Adrenal gland (tissue), 12 donors: ENCODE measurements around the gene AGT. TPM values are rescaled to one million over a fixed set of nuclear protein-coding genes. Genes with fewer than 3 reads are reported as not detected.
"Not testable (repeated sequence)": the region's sequence is repeated elsewhere in the genome, so short reads cannot be mapped to it uniquely, and the experiment has no call there.

ENCODE experiments used
- DNase-seq, 7 donors: peaks; one replicate each; pipeline ENCODE4 v3.0.0-alpha.2; 2019 to 2020
- H3K27ac ChIP-seq, 5 donors: fragments of 200-600 bp; sonication (generic) in 4 of 5; 1 replicate in 3 of 5; 2 replicates in 2 of 5; pipeline versions ENCODE4 v1.5.1 to v1.8.0; 2016 to 2020; ENCODE audit warnings: mild to moderate bottlenecking in 1 of 5
- H3K27me3 ChIP-seq: fragments of 200-600 bp; 2 replicates; pipeline ENCODE4 v1.8.0; 2021
- H3K36me3 ChIP-seq, 2 donors: fragments of 200-600 bp; replicated peaks in 1 of 2; 1 replicate in 1 of 2; 2 replicates in 1 of 2; pipeline versions ENCODE4 v1.5.1 to v1.8.0; 2018 to 2022
- H3K4me1 ChIP-seq, 2 donors: fragments of 200-600 bp; replicated peaks in 1 of 2; 1 replicate in 1 of 2; 2 replicates in 1 of 2; pipeline versions ENCODE4 v1.5.1 to v1.8.0; 2018 to 2021
- H3K4me3 ChIP-seq, 4 donors: fragments of 200-600 bp; sonication (generic) in 3 of 4; one replicate each; pipeline ENCODE4 v1.5.1; 2016 to 2018
- H3K9me3 ChIP-seq, 3 donors: fragments of 200-600 bp; sonication (generic) in 1 of 3; replicated peaks in 1 of 3; 1 replicate in 2 of 3; 2 replicates in 1 of 3; pipeline versions ENCODE4 v1.5.1 to v1.8.0; 2016 to 2021
- CTCF ChIP-seq, 6 experiments: fragments of 450-650 bp in 4 of 6; fragments of 200-600 bp in 2 of 6; sonication (generic) in 1 of 6; IDR thresholded peaks; 1 replicate in 5 of 6; 2 replicates in 1 of 6; pipeline versions ENCODE4 v1.5.1 to v1.8.0; 2016 to 2021; ENCODE audit warnings: antibody characterized with exemption in 6 of 6, mild to moderate bottlenecking in 2 of 6, moderate library complexity in 1 of 6
- POLR2A ChIP-seq, 2 donors: fragments of 450-650 bp; IDR thresholded peaks; one replicate each; pipeline ENCODE4 v1.6.1; 2017; ENCODE audit warnings: antibody characterized with exemption in 2 of 2, mild to moderate bottlenecking in 2 of 2, moderate library complexity in 1 of 2
- WGBS, 4 donors: extraction: QIAGEN DNeasy Blood & Tissue Kit in 2 of 4; methylation state at CpG; one replicate each; pipeline versions ENCODE4 v1.1.5 to v1.1.7; 2013 to 2017; 5-methylcytosine and 5-hydroxymethylcytosine counted together
- intact Hi-C, 2 donors: fragments of 100-400 bp; cut with DNase I; formaldehyde crosslinking; loops; one replicate each; pipeline versions ENCODE4 v1.14.1 to v1.15.0; 2022 to 2023
- polyA plus RNA-seq, 3 donors: library from polyadenylated mRNA; stranded (reverse); fragments of 200-250 nt in 2 of 3; fragments of 350-450 nt in 1 of 3; fragmentation: Illumina TruSeq in 1 of 3; extraction: RNeasy Lipid Tissue Mini Kit (QIAGEN cat#74804) in 1 of 3; gene quantifications; one replicate each; pipeline ENCODE4 v1.2.3, GENCODE V29; 2013 to 2014
- total RNA-seq, 9 donors: library from RNA; depleted of rRNA in 4 of 9; stranded (reverse); fragments of >200 nt in 4 of 9; fragments of 120-200 nt in 1 of 9; fragmentation: NEBNext Ultra II Directional in 1 of 9; extraction: Animal tissue kit (Norgen Biotek cat#: 25700) in 1 of 9; gene quantifications; one replicate each; pipeline versions ENCODE4 v1.1.0 to v1.2.4, GENCODE V29; 2013 to 2023
- donor health status: healthy with polysubstance abuse.
- donor health status: Bipolar disorder and iron deficiency.
- donor health status: DM: yes; HTN: yes; CAD: no.
- donor health status: DM: no; HTN: no; CAD: no.
- donor health status: DM: no; HTN: no; CAD: no.
- donor health status: DM: yes; HTN: yes; CAD: no.

AGT gene
- total and polyA plus RNA-seq, 12 donors = 6.3 to 103 (median 18.7) TPM

GRCh38 chr1:230717251-230717650 lies 3.3 kb upstream of the AGT start:
- H3K27me3 ChIP-seq = no peaks in the 10 kb centered on the region
- H3K36me3 ChIP-seq = no peaks in the 10 kb centered on the region
- H3K4me3 ChIP-seq = no peak overlapping the region
- TF ChIP-seq POLR2A (IDR thresholded peaks at IDR 0.05) (no peak), CTCF (IDR thresholded peaks at IDR 0.05) (no peak)
- H3K9me3 ChIP-seq = no peaks in the 10 kb centered on the region
- WGBS, 4 donors = 58 to 81% (median 62%) methylated on average over 1 of the region's 1 CpG
- intact Hi-C loops = no loop called here
- H3K27ac ChIP-seq = no peak overlapping the region
- H3K4me1 ChIP-seq = peaks cover 13 to 18% of the 10 kb centered on the region in 2 donors
- no peak for DNase-seq

- H3K4me3 ChIP-seq, H3K36me3 ChIP-seq, H3K27me3 ChIP-seq, intact Hi-C loops, H3K9me3 ChIP-seq, DNase-seq, H3K27ac ChIP-seq: not testable (repeated sequence)
- peaks cover 13 to 18% of the 10 kb centered on the region in 2 donors for H3K4me1 ChIP-seq
- WGBS, 4 donors = 53 to 87% (median 68%) methylated on average over 3 of the region's 3 CpGs
These were observed 2.5 kb upstream of the AGT start for GRCh38 chr1:230716453-230716852.

- 79 to 93% (median 90%) methylated on average over 3 of the region's 3 CpGs for WGBS, 4 donors
- intact Hi-C loops = no loop called here
- Histone ChIP-seq H3K27me3 (no peaks in the 10 kb centered on the region), H3K27ac (no peak overlapping the region), H3K4me3 (no peak overlapping the region), H3K36me3 (no peaks in the 10 kb centered on the region), H3K4me1 (peaks cover 13 to 18% of the 10 kb centered on the region in 2 donors), H3K9me3 (no peaks in the 10 kb centered on the region)
- no peak for DNase-seq
- no peak for TF ChIP-seq POLR2A (IDR thresholded peaks at IDR 0.05)
- TF ChIP-seq CTCF (IDR thresholded peaks at IDR 0.05) = no peak
These were observed 1.6 kb upstream of the AGT start for GRCh38 chr1:230715510-230715909.

GRCh38 chr1:230713547-230713914 lies 391 bp downstream of the AGT start:
- peak overlapping the region in 2 of 5 donors; percentile 82 to 84 for H3K27ac ChIP-seq
- intact Hi-C loops = no loop called here
- H3K4me1 ChIP-seq = peaks cover 13 to 18% of the 10 kb centered on the region in 2 donors
- WGBS, 4 donors = 73 to 86% (median 85%) methylated on average over 2 to 8 of the region's 8 CpGs
- peak overlapping the region in 1 of 4 donors; percentile 43 for H3K4me3 ChIP-seq
- no peaks in the 10 kb centered on the region for H3K9me3 ChIP-seq
- no peaks in the 10 kb centered on the region for H3K36me3 ChIP-seq
- DNase-seq = no peak
- H3K27me3 ChIP-seq = no peaks in the 10 kb centered on the region
- no peak for TF ChIP-seq POLR2A (IDR thresholded peaks at IDR 0.05)
- no peak for TF ChIP-seq CTCF (IDR thresholded peaks at IDR 0.05)

GRCh38 chr1:230713138-230713537 lies 784 bp downstream of the AGT start:
- peaks cover 13 to 18% of the 10 kb centered on the region in 2 donors for H3K4me1 ChIP-seq
- intact Hi-C loops = no loop called here
- no peak overlapping the region for H3K4me3 ChIP-seq
- no peak for DNase-seq
- no peak for TF ChIP-seq CTCF (IDR thresholded peaks at IDR 0.05)
- no peak for TF ChIP-seq POLR2A (IDR thresholded peaks at IDR 0.05)
- H3K36me3 ChIP-seq = no peaks in the 10 kb centered on the region
- H3K27ac ChIP-seq = peak overlapping the region in 1 of 5 donors; percentile 84
- no peaks in the 10 kb centered on the region for H3K9me3 ChIP-seq
- WGBS, 4 donors = 79 to 83% (median 82%) methylated on average over 7 of the region's 7 CpGs
- H3K27me3 ChIP-seq = no peaks in the 10 kb centered on the region
